Middle frontal gyrus (tissue), 1 donor: ENCODE data around the gene DLD.
"Not testable (repeated sequence)": the region's sequence is repeated elsewhere in the genome, so short reads cannot be mapped to it uniquely, and the experiment has no call there.

Source experiments
- DNase-seq: peaks from one replicate; pipeline ENCODE4 v3.0.0-alpha.2; 2015; ENCODE audit warnings: low spot score; ENCODE audit errors: extremely low spot score

The DLD gene

DNA sequence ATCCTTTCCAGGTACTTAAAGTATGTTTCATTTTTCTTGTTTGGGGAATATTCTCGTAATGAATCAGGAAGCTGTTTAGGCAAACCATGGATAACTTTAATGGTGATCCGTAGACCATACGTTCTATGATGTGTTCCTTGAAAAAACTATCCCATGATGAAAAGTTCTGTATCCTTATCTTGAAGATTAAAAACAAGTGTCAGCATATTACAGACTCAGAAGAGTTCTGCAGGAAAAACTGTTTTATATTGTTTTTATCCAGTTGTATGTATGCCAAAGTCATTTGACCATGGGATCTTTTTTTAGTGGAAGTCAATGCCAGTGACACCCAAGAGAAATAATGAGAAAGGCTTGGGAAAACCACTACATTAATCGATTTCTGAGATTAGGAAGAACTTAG, 52.0 kb downstream of the DLD start:
- DNase-seq = no peak

- no peak for DNase-seq
These were observed 53.6 kb downstream of the DLD start for GRCh38 chr7:107944411-107945169.

GRCh38 chr7:107945332-107945731, 54.3 kb downstream of the DLD start:
- DNase-seq = no peak

- no peak for DNase-seq
These were observed 55.5 kb downstream of the DLD start for GRCh38 chr7:107946451-107946850.

DNA sequence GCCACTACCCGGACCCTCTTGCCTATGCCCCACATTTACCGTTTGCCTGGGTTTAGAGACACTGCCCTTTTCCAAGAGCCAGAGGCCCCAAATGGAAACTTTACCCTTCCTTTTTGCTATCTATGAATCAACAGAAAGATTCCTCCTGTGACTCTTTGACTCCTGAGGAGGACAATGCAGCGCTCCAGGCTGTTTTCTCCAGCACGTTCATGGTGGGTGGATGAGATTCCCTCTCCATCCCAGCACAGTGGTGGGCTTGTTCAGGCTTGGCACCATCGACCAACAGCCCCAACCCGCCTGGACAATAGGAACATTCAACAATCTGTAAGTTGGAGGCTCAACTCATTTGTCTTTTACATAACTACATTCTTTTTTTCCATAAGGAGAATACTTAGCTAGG, 55.9 kb downstream of the DLD start:
- DNase-seq = no peak

GRCh38 chr7:107948645-107949442, 57.9 kb downstream of the DLD start:
- DNase-seq = no peak

DNA sequence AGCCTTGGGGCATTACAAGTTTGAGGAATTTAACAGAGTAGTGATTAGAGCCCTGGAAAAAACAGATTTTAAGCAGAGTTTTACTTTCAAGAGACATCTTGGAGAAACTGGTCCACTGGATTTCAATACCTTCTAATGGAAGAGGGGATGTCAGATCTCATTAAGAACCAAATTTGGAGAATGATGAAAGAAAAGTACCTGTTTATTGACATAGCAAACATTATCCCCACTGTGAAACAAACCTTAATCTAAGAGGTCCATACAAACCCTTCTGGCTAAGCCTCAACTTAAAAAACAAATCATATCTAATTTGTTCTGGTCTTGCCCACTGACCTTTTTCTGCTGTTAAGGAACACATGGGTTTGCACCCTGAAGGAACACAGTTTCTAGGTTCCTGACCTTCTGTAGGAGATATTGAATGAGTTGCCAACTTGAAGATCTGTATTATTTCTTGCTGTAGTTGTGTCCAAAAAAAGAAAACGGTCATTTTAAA, 58.5 kb downstream of the DLD start:
- DNase-seq = no peak

- no peak for DNase-seq
These were observed 60.3 kb downstream of the DLD start for GRCh38 chr7:107951172-107951787.

GRCh38 chr7:107951896-107952295, 60.9 kb downstream of the DLD start:
- no peak for DNase-seq

- DNase-seq = no peak
These were observed 62.4 kb downstream of the DLD start for GRCh38 chr7:107953265-107953923.

DNA sequence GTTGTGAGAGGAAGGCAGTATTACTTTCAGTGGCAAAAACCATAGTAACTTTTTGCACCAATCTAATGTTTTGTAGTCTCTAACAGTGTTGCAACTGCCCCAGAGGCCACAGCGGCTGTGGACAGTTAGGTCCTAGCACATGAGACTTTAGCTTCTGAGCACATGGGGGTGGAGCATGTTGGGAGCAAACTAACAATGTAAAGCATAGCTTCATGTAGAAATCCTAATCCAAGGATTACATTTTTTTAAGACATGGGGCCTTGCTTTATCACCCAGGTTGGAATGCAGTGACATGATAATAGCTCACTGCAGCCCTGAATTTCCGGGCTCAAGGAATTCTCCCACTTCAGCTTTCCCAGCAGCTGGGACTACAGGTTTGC, 62.9 kb downstream of the DLD start:
- DNase-seq = no peak

DNA sequence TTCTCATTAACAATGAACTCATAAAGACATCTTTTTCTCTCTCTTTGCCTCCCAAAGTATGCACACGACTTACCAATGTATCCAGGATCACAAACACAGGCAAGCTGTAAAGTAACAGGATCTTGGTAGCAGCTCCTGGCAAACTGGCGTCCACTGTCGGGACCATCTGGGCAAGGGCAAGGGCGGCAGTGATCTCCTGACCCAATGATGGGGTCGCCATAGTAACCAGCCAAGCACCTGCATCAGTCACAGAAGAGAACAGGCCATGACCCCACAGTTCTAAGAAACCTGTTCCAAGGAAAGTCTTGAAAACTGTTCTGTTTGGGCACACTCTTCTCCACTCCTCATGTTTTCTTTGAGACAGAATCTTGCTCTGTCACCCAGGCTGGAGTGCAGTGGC, 64.4 kb downstream of the DLD start:
- no peak for DNase-seq

DNA sequence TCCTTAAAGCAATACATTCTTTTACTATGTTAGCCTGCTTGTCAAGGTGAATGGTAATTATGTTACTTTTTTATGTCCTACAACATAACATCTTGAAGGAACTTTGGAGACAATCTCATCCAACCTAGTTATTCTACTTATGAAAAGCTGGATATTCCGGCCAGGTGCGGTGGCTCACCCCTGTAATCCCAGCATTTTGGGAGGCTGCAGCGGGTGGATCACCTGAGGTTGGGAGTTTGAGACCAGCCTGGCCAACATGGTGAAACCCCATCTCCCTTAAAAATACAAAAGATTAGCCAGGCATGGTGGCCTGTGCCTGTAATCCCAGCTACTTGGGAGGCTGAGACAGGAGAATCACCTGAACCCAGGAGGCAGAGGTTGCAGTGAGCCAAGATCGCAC, 66.0 kb downstream of the DLD start:
- not testable (repeated sequence) for DNase-seq

GRCh38 chr7:107957436-107957835, 66.5 kb downstream of the DLD start:
- DNase-seq = no peak

DNA sequence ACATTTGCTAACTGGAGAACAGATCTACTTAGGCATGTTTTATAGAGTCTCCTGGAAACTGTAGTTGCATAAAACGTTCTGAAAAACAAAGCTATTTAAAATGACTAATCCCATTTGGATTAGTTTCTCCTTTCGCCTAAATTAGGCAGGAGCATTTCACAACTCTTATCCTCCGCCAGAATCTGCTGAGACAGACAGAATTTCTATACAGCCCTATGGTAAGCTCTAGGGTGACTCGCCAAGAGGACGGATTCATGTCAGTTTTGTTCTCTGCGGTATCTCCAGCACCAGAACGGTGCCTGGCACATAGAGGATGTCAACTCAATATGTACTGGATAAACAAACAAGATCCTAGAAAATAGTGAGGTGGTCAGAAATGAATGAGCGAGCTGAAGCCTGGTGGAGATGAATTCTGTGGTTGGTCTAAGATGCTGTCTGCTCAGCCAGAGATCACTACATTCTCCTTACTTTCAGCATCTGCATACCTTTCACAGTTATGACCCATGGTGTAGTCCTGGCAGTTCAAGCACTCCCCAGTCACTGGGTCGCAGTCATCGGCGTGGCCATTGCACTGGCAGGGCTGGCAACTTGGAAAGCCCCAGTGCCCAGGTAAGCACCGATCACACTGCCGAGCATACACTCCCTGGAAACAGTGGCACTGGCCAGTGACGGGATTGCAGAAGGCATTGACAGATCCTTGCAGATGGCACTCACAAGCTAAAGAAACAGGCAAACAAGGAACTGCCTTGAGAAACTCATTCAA, 68.0 kb downstream of the DLD start:
- no peak for DNase-seq

- DNase-seq = no peak
These were observed 68.5 kb downstream of the DLD start for GRCh38 chr7:107959527-107959898.

DNA sequence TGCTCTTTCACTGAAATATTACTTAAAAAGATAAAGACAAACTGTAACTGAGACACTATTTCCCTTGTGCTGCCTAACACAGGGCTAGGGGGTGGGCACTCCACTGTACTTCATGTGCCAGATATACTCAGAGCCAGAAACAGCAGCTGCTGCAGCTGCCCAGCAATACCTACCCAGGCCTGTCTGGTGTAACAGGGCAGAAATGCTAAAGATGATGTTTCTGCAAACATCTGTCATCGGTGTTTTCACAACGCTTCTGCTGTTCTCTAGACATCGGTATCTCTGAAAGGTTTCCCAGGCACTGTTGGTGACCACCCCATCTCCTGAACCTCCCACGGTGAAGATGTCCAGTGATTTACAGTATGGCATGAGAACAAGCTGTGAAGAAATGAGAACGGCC, 69.3 kb downstream of the DLD start:
- no peak for DNase-seq

GRCh38 chr7:107961405-107961804, 70.4 kb downstream of the DLD start:
- DNase-seq = no peak

DNA sequence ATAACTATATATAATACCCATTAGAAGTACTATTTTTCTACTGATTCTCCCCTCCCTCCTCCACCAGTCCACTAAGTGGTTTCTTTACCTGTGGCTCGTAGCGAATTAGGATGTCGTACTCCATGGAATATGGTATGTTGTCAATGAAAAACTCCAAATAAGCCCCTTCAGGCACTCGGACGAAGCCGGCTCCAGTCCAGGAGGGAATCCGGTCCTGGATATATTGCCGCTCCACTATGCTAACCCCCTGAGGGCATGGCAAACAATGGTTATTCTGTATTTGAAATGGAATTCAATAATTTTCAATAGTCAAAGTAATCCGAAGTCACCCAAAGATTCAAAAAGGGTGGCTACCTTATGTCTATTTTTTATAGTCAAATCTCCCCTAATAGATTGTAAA, 71.8 kb downstream of the DLD start:
- DNase-seq = no peak

GRCh38 chr7:107964510-107964909, 73.5 kb downstream of the DLD start:
- DNase-seq = no peak

DNA sequence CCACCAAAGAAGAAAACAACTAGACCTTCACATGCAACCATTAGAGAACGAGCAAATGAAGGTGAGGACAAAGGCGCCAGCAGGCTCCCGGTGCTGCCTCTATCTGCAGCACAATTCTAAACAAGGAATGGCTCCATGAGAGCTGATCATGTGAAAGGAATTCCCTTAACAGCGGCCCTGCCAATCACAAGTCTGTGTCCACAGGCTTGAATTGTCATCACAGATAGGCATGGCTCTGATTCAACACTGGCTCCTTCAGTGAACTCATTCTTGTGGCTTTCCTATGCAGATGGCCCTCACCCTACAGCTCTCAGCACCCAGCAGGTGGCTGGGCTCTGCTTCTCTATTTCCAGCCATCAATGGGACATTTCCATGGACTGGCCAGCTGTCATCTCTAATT, 75.7 kb downstream of the DLD start:
- no peak for DNase-seq
